A549 (cell line): ENCODE measurements around the gene WDR45B.

Source experiments
- CTCF ChIP-seq: fragments of >200 bp; sonication (Bioruptor Twin); formaldehyde crosslinking; IDR thresholded peaks from 3 replicates; pipeline ENCODE4 v1.5.1; 2016
- SMC3 ChIP-seq: fragments of >200 bp; sonication (Bioruptor Twin); formaldehyde crosslinking; IDR thresholded peaks from 3 replicates; pipeline ENCODE4 v1.6.1; 2018; ENCODE audit warnings: inconsistent platforms
- USF2 ChIP-seq: fragments of 450-650 bp; IDR thresholded peaks from 2 replicates; pipeline ENCODE4 v1.6.1; 2014; ENCODE audit warnings: antibody characterized with exemption

DNA sequence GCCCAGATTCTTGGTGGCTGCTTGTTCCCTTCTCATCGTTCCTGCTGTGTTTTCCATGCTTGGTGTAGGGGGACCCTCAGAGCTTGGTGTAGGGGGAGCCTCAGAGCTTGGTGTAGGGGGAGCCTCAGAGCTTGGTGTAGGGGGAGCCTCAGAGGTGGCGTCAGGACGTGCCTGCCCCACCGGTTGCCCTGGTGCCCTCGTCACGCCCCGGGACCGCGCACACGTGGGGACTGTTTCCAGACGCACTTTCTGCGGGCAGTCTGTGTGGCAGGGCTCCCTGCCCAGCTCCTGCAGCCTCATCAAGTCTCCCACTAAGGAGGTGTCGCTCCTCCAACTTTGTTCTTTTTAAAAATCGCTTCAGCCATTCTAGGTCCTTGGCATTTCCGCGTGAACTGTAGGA lies 51.9 kb downstream of the WDR45B start:
- TF ChIP-seq CTCF, result no peak
- no peak for TF ChIP-seq SMC3
- TF ChIP-seq USF2, result no peak
